ENCODE measurements around the gene COL25A1. TPM values are rescaled to one million over a fixed set of nuclear protein-coding genes. Genes with fewer than 3 reads are reported as not detected.
"Not testable (repeated sequence)": the region's sequence is repeated elsewhere in the genome, so short reads cannot be mapped to it uniquely, and the experiment has no call there.

The COL25A1 gene
- total RNA-seq, 4 donors from 2014 or later = 2.5 TPM; not detected in 3

DNA sequence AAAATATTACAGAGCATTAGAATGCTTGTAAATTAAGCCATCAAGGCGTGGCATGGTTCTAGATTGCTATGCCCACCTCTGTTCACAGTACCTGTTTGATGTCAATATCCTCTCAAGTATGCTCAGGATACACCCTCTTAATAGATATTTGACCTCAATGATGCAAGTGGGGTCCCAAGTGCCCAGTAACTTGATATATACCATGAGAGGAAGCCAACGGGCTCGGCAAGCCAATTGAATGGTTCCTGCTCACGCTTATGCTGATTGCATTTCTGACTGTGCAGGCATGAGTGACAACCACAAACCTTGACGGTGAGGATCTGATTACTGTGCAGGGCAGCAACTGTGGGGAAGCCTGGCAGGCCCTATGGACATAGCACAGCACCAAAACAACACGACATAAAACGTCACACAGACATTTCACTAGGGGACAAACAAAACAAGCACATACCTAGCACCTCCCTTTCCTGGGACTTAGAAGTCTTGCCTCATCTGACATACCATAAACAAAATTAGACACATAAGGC is 360.5 kb downstream of the COL25A1 start:
- DNase-seq = no peak
- no peak overlapping the region for H3K27ac ChIP-seq
- no peaks in the 10 kb centered on the region for H3K27me3 ChIP-seq
- H3K4me1 ChIP-seq = no peaks in the 10 kb centered on the region
- H3K9me3 ChIP-seq = no peaks in the 10 kb centered on the region
- H3K36me3 ChIP-seq = no peaks in the 10 kb centered on the region
- no peak overlapping the region for H3K4me3 ChIP-seq
- TF ChIP-seq, protein P1, sequence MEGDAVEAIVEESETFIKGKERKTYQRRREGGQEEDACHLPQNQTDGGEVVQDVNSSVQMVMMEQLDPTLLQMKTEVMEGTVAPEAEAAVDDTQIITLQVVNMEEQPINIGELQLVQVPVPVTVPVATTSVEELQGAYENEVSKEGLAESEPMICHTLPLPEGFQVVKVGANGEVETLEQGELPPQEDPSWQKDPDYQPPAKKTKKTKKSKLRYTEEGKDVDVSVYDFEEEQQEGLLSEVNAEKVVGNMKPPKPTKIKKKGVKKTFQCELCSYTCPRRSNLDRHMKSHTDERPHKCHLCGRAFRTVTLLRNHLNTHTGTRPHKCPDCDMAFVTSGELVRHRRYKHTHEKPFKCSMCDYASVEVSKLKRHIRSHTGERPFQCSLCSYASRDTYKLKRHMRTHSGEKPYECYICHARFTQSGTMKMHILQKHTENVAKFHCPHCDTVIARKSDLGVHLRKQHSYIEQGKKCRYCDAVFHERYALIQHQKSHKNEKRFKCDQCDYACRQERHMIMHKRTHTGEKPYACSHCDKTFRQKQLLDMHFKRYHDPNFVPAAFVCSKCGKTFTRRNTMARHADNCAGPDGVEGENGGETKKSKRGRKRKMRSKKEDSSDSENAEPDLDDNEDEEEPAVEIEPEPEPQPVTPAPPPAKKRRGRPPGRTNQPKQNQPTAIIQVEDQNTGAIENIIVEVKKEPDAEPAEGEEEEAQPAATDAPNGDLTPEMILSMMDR (IDR thresholded peaks at IDR 0.05) = no peak
- no peak for TF ChIP-seq POLR2A (IDR thresholded peaks at IDR 0.05)

- Histone ChIP-seq H3K36me3 (no peaks in the 10 kb centered on the region), H3K9me3 (no peaks in the 10 kb centered on the region), H3K4me3 (no peak overlapping the region), H3K27me3 (no peaks in the 10 kb centered on the region), H3K4me1 (no peaks in the 10 kb centered on the region), H3K27ac (no peak overlapping the region)
- TF ChIP-seq POLR2A (IDR thresholded peaks at IDR 0.05) = no peak
- TF ChIP-seq, protein P1 (IDR thresholded peaks at IDR 0.05) = no peak
- no peak for DNase-seq
These were observed 361.8 kb downstream of the COL25A1 start for GRCh38 chr4:108940634-108941033.

- Histone ChIP-seq H3K9me3 (no peaks in the 10 kb centered on the region), H3K36me3 (no peaks in the 10 kb centered on the region)
- TF ChIP-seq, protein P1 (IDR thresholded peaks at IDR 0.05) = no peak
- no peak for TF ChIP-seq POLR2A (IDR thresholded peaks at IDR 0.05)
These were observed 362.3 kb downstream of the COL25A1 start for GRCh38 chr4:108940149-108940548.

DNA sequence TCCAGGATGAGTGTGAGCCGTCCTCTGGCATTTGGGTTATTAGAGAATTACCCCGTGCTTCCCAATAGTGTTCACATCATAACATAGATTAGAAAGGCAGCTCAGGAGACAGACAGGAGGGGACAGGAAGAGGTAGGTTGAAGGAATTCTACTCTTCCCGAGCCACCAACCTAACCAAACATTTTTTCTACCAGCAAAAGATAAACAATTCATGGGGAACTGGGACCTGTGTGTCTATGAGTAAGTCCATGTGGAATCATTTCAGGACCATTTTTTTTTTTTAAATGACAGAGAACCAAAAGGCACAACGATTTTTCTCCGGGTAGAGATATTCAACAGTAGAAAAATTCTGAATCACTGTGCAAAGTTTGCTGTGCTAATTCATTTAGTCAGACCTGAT is 365.4 kb downstream of the COL25A1 start:
- no peaks in the 10 kb centered on the region for H3K9me3 ChIP-seq
- no peaks in the 10 kb centered on the region for H3K4me1 ChIP-seq
- no peaks in the 10 kb centered on the region for H3K27me3 ChIP-seq
- DNase-seq = no peak
- H3K36me3 ChIP-seq = no peaks in the 10 kb centered on the region
- H3K27ac ChIP-seq = no peak overlapping the region
- H3K4me3 ChIP-seq = no peak overlapping the region
- TF ChIP-seq, protein P1 (IDR thresholded peaks at IDR 0.05) = no peak
- TF ChIP-seq POLR2A (IDR thresholded peaks at IDR 0.05) = no peak

More at GRCh38 chr4:108940149-108940548, 362.3 kb downstream of the COL25A1 start:
- Histone ChIP-seq H3K4me3 (no peak overlapping the region), H3K4me1 (no peaks in the 10 kb centered on the region), H3K27me3 (no peaks in the 10 kb centered on the region), H3K27ac (no peak overlapping the region)
- no peak for DNase-seq

DNA sequence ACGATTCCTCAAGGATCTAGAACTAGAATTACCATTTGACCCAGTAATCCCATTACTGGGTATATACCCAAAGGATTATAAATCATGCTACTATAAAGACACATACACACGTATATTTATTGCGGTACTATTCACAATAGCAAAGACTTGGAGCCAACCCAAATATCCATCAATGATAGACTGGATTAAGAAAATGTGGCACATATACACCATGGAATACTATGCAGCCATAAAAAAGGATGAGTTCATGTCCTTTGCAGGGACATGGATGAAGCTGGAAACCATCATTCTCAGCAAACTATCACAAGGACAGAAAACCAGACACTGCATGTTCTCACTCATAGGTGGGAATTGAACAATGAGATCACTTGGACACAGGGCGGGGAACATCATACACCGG is 368.5 kb downstream of the COL25A1 start:
- not testable (repeated sequence) for H3K4me1 ChIP-seq, H3K9me3 ChIP-seq, H3K27me3 ChIP-seq, H3K36me3 ChIP-seq, H3K4me3 ChIP-seq, DNase-seq, H3K27ac ChIP-seq

DNA sequence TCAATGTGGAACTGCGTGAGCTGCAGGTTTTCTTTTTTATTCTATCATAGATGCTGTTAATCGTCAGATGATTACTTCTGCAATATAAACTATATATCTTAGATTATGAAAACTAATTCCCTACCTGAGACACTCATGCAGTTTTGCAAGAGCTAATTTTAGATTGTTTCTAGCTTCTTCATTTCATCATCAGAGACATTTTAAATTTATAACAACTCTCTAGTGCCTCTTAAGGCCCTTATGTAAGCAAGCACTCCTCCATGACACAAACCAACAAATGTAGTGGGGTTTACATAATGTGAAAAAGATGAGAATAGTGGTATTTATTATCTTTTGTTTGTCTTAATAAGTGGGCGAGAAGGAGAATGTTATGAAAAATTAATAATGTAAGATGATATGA is 369.4 kb downstream of the COL25A1 start:
- Histone ChIP-seq H3K27ac (no peak overlapping the region), H3K36me3 (no peaks in the 10 kb centered on the region), H3K4me1 (no peaks in the 10 kb centered on the region), H3K9me3 (no peaks in the 10 kb centered on the region), H3K27me3 (no peaks in the 10 kb centered on the region), H3K4me3 (no peak overlapping the region)
- TF ChIP-seq, protein P1 (IDR thresholded peaks at IDR 0.05) = no peak
- no peak for TF ChIP-seq POLR2A (IDR thresholded peaks at IDR 0.05)
- DNase-seq = no peak
